ENCODE results near the gene SUSD4. TPM values are rescaled to one million over a fixed set of nuclear protein-coding genes. Genes with fewer than 3 reads are reported as not detected.

SUSD4 gene
- total and polyA plus RNA-seq, 10 of the 15 experiments (the other 5 are each of a cell fraction or from before 2014, with no cell fraction given), result 0.13 to 1.1 (median 0.26) TPM; not detected in 3

DNA sequence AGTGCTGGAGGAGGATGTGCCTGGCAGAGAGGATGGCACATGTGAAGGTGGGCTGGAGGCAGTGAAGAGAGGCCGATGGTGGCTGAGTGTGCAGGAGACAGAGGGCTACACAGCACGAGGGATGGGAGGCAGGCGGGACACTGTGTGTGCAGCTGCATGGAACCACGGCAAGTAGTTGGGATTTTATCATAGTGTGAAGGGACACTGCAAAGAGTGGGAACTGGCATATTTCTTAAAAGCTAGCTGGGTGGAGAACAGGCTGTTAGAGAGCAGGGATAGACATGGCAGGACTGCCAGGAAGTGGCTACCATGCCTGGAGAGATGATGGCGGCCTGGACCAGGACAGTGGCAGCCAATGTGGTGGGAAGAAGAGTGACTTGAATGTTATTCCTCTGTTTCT is 118.6 kb downstream of the SUSD4 start:
- Histone ChIP-seq H2AFZ (ENCODE audit: control insufficient read depth, low read depth, low read length) (no peak overlapping the region), H3K4me2 (ENCODE audit: control insufficient read depth, insufficient read depth) (no peak overlapping the region), H3K27ac (ENCODE audit: control insufficient read depth, insufficient read depth) (no peak overlapping the region), H3K9ac (ENCODE audit: control insufficient read depth, insufficient read depth, low read length) (no peak overlapping the region), H3K79me2 (ENCODE audit: control insufficient read depth, insufficient read depth, low read length) (no peaks in the 10 kb centered on the region), H3K27me3 (replicated peaks in 1 of 2; ENCODE audit: control insufficient read depth in 2 of 2, insufficient read depth in 2 of 2, low read length in 1 of 2) (no peaks in the 10 kb centered on the region; a peak in 1 of 4 replicates), H3K4me3 (no peak overlapping the region), H3K9me3 (replicated peaks; ENCODE audit: control insufficient read depth, insufficient read depth, low read length) (no peaks in the 10 kb centered on the region), H3K4me1 (ENCODE audit: control insufficient read depth, insufficient read depth, low read length) (no peaks in the 10 kb centered on the region), H4K20me1 (ENCODE audit: control insufficient read depth, insufficient read depth) (no peaks in the 10 kb centered on the region), H3K36me3 (ENCODE audit: control insufficient read depth in 2 of 2, insufficient read depth in 2 of 2, low read length in 1 of 2) (no peaks in the 10 kb centered on the region)
- ChIA-PET CTCF (interaction anchor here (0.6 to 12.8 kb wide), 12 partner anchors 9 to 270 kb away, joined by 3 to 406 read pairs (median 3); partner anchors contain the start of gene TLR5), POLR2A (interaction anchor here (0.9 to 2.2 kb wide), 3 partner anchors 102 to 112 kb away, joined by 3 to 11 read pairs (median 9); partner anchors contain the start of gene TLR5), SMC1A (ENCODE audit: uncharacterized antibody, unreplicated experiment) (interaction anchor here (0.9 to 12.3 kb wide), 14 partner anchors 13 to 305 kb away, joined by 3 to 218 read pairs (median 6); partner anchors contain the start of gene TLR5), RAD21 (ENCODE audit: unreplicated experiment) (interaction anchor here (0.7 to 5.4 kb wide), 16 partner anchors 12 to 311 kb away, joined by 3 to 83 read pairs (median 10); partner anchors contain the start of gene TLR5)
- TF ChIP-seq CBX3 (IDR thresholded peaks at IDR 0.05; ENCODE audit: borderline replicate concordance, low read depth), result no peak
- TF ChIP-seq, protein P1, sequence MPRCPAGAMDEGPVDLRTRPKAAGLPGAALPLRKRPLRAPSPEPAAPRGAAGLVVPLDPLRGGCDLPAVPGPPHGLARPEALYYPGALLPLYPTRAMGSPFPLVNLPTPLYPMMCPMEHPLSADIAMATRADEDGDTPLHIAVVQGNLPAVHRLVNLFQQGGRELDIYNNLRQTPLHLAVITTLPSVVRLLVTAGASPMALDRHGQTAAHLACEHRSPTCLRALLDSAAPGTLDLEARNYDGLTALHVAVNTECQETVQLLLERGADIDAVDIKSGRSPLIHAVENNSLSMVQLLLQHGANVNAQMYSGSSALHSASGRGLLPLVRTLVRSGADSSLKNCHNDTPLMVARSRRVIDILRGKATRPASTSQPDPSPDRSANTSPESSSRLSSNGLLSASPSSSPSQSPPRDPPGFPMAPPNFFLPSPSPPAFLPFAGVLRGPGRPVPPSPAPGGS (IDR thresholded peaks at IDR 0.05; ENCODE audit: borderline replicate concordance, insufficient read depth, low read depth, low read length, poor library complexity, severe bottlenecking), result no peak
- no peak for TF ChIP-seq FOS (IDR thresholded peaks at IDR 0.05; ENCODE audit: borderline replicate concordance, extremely low read depth, insufficient read length)
- no peak for TF ChIP-seq RAD51 (IDR thresholded peaks at IDR 0.05)
- no peak for TF ChIP-seq YBX1 (IDR thresholded peaks at IDR 0.05)
- no peak for TF ChIP-seq HCFC1 (IDR thresholded peaks at IDR 0.05; ENCODE audit: low read length)
- no peak for ATAC-seq
- intact Hi-C loops (cut with micrococcal nuclease; ENCODE audit: unreplicated experiment) (loop anchor here (2.0 kb wide), 1 partner anchor 103 kb away; the partner anchor contains the start of gene TLR5), in situ Hi-C loops (cut with MboI) (loop anchor here (5.0 kb wide), 1 partner anchor 103 kb away; the partner anchor contains the start of gene TLR5)
- BruUV-seq (replicated peaks), result no TSS peak
- no peak for DNase-seq (ENCODE audit: low read depth, low spot score)
- WGBS (ENCODE audit: insufficient coverage, insufficient replicate concordance, low lambda C conversion rate, missing lambda C conversion rate), result 27% methylated on average over 5 of the region's 5 CpGs
- FAIRE-seq, result no peak

Measured in GM12878 (cell line).